GM12892 (cell line): ENCODE results near the gene NMRAL1.

Experiments used
- DNase-seq: peaks from one replicate; pipeline ENCODE4 v3.0.0; 2011; ENCODE audit not compliant: insufficient read length
- FAIRE-seq: peaks from 2 replicates; lab custom pipeline; 2011; peaks lifted over from hg19 to GRCh38; lab: Jason Lieb, UNC
- POLR2A ChIP-seq: IDR thresholded peaks from 2 replicates; pipeline ENCODE4 v1.6.1; 2011; ENCODE audit warnings: low read depth, low read length, control low read depth
- POLR2AphosphoS5 ChIP-seq: IDR thresholded peaks from 2 replicates; pipeline ENCODE4 v1.6.1; 2011; ENCODE audit warnings: low read depth, low read length, control low read depth
- TAF1 ChIP-seq: IDR thresholded peaks from 2 replicates; pipeline ENCODE4 v1.6.1; 2011; ENCODE audit warnings: low read depth, mild to moderate bottlenecking, control low read depth, low read length, borderline replicate concordance

The NMRAL1 gene

GRCh38 chr16:4460936-4461249 lies 13.5 kb downstream of the NMRAL1 start:
- TF ChIP-seq TAF1 (no peak), POLR2AphosphoS5 (no peak), POLR2A (no peak)
- no peak for DNase-seq
- no peak for FAIRE-seq

GRCh38 chr16:4455951-4456350 lies 18.5 kb downstream of the NMRAL1 start:
- no peak for FAIRE-seq
- DNase-seq: no peak
- TF ChIP-seq POLR2A (no peak), TAF1 (no peak), POLR2AphosphoS5 (no peak)

- TF ChIP-seq TAF1: no peak
- no peak for TF ChIP-seq POLR2AphosphoS5
- FAIRE-seq (no peak), DNase-seq (no peak)
Observed at GRCh38 chr16:4455081-4455480, 19.3 kb downstream of the NMRAL1 start.

GRCh38 chr16:4454623-4455022 lies 19.8 kb downstream of the NMRAL1 start:
- FAIRE-seq (no peak), DNase-seq (no peak)
- TF ChIP-seq POLR2AphosphoS5 (no peak), TAF1 (no peak), POLR2A (no peak)

- DNase-seq (no peak), FAIRE-seq (no peak)
- TF ChIP-seq TAF1: no peak
- no peak for TF ChIP-seq POLR2AphosphoS5
- TF ChIP-seq POLR2A: no peak
Observed at GRCh38 chr16:4452674-4453073, 21.8 kb downstream of the NMRAL1 start.

- FAIRE-seq (no peak), DNase-seq (no peak)
- TF ChIP-seq POLR2AphosphoS5 (no peak), TAF1 (no peak), POLR2A (no peak)
Observed at GRCh38 chr16:4450931-4451519, 23.4 kb downstream of the NMRAL1 start.

GRCh38 chr16:4450430-4450829 lies 24.0 kb downstream of the NMRAL1 start:
- no peak for DNase-seq
- FAIRE-seq: no peak
- TF ChIP-seq TAF1 (no peak), POLR2AphosphoS5 (no peak), POLR2A (no peak)

- FAIRE-seq (no peak), DNase-seq (no peak)
- TF ChIP-seq TAF1 (no peak), POLR2A (no peak), POLR2AphosphoS5 (no peak)
Observed at GRCh38 chr16:4443986-4444385, 30.4 kb downstream of the NMRAL1 start.

GRCh38 chr16:4443271-4443670 lies 31.2 kb downstream of the NMRAL1 start:
- no peak for FAIRE-seq

GRCh38 chr16:4442371-4442770 lies 32.1 kb downstream of the NMRAL1 start:
- no peak for DNase-seq
- TF ChIP-seq POLR2A (no peak), TAF1 (no peak), POLR2AphosphoS5 (no peak)
- FAIRE-seq: no peak

More at GRCh38 chr16:4443271-4443670, 31.2 kb downstream of the NMRAL1 start:
- TF ChIP-seq POLR2AphosphoS5 (no peak), POLR2A (no peak), TAF1 (no peak)
- DNase-seq: no peak

- no peak for FAIRE-seq
- no peak for DNase-seq
- TF ChIP-seq TAF1 (no peak), POLR2AphosphoS5 (no peak), POLR2A (no peak)
Observed at GRCh38 chr16:4437366-4437765, 37.1 kb downstream of the NMRAL1 start.

GRCh38 chr16:4435337-4436067 lies 38.9 kb downstream of the NMRAL1 start:
- TF ChIP-seq POLR2A: no peak
- no peak for TF ChIP-seq TAF1
- no peak for TF ChIP-seq POLR2AphosphoS5
- FAIRE-seq (no peak), DNase-seq (no peak)
